ENCODE measurements around the gene ATG16L1.
A peak's percentile ranks its signal among the peaks of the same experiment; 100 is the strongest.

Gene ATG16L1

GRCh38 chr2:233261819-233262555 lies 10.5 kb downstream of the ATG16L1 start:
- no peak for DNase-seq

- no peak for DNase-seq
Observed at GRCh38 chr2:233262562-233262961, 11.1 kb downstream of the ATG16L1 start.

- DNase-seq = no peak
Observed at GRCh38 chr2:233263045-233263570, 11.6 kb downstream of the ATG16L1 start.

GRCh38 chr2:233264667-233265066 lies 13.2 kb downstream of the ATG16L1 start:
- DNase-seq = no peak

- no peak for DNase-seq
Observed at GRCh38 chr2:233265899-233266431, 14.5 kb downstream of the ATG16L1 start.

GRCh38 chr2:233266481-233266880 lies 15.0 kb downstream of the ATG16L1 start:
- DNase-seq = no peak

- DNase-seq = no peak
Observed at GRCh38 chr2:233267516-233268245, 16.2 kb downstream of the ATG16L1 start.

- DNase-seq = no peak
Observed at GRCh38 chr2:233270366-233270765, 18.9 kb downstream of the ATG16L1 start.

- DNase-seq = no peak
Observed at GRCh38 chr2:233270951-233271350, 19.5 kb downstream of the ATG16L1 start.

- DNase-seq = no peak
Observed at GRCh38 chr2:233271693-233272092, 20.2 kb downstream of the ATG16L1 start.

GRCh38 chr2:233273120-233273519 lies 21.6 kb downstream of the ATG16L1 start:
- DNase-seq = no peak

- no peak for DNase-seq
Observed at GRCh38 chr2:233275223-233275622, 23.8 kb downstream of the ATG16L1 start.

GRCh38 chr2:233278921-233279320 lies 27.4 kb downstream of the ATG16L1 start:
- DNase-seq = no peak

GRCh38 chr2:233280114-233280693 lies 28.7 kb downstream of the ATG16L1 start:
- DNase-seq = no peak

- no peak for DNase-seq
Observed at GRCh38 chr2:233281553-233281952, 30.1 kb downstream of the ATG16L1 start.

- no peak for DNase-seq
Observed at GRCh38 chr2:233281992-233282603, 30.6 kb downstream of the ATG16L1 start.

GRCh38 chr2:233285921-233286320 lies 34.4 kb downstream of the ATG16L1 start:
- peak; percentile 3 for DNase-seq

GRCh38 chr2:233287871-233288270 lies 36.4 kb downstream of the ATG16L1 start:
- no peak for DNase-seq

GRCh38 chr2:233288663-233289062 lies 37.2 kb downstream of the ATG16L1 start:
- DNase-seq = peak; percentile 16

- no peak for DNase-seq
Observed at GRCh38 chr2:233289648-233290047, 38.2 kb downstream of the ATG16L1 start.

GRCh38 chr2:233290051-233290845 lies 38.8 kb downstream of the ATG16L1 start:
- no peak for DNase-seq

GRCh38 chr2:233295891-233296290 lies 44.4 kb downstream of the ATG16L1 start:
- no peak for DNase-seq
